Common myeloid progenitor, CD34-positive (primary cell): ENCODE results near the gene CDH22.

Source experiments
- CTCF ChIA-PET: fragments of 350-600 bp; sonication (Branson Sonifier 250); formaldehyde crosslinking; loops from one replicate; lab custom pipeline; 2021; ENCODE audit warnings: antibody characterized with exemption; lab: Charles Lee
- POLR2A ChIA-PET: fragments of 350-600 bp; sonication (Branson Sonifier 250); formaldehyde crosslinking; loops from one replicate; lab custom pipeline; 2021; ENCODE audit warnings: antibody characterized with exemption; lab: Charles Lee
- DNase-seq, 3 donors: peaks; one replicate each; pipeline versions ENCODE4 v3.0.0 to v3.0.0-alpha.2; 2013
- H3K27ac ChIP-seq, 2 experiments: 1 replicate in 1 of 2; 2 replicates in 1 of 2; pipeline ENCODE4 v1.7.0; 2013; ENCODE audit warnings: inconsistent platforms in 2 of 2, low read length in 2 of 2, mild to moderate bottlenecking in 2 of 2, low read depth in 1 of 2, moderate library complexity in 1 of 2; ENCODE audit not compliant: severe bottlenecking in 2 of 2, insufficient read depth in 1 of 2, poor library complexity in 1 of 2
- H3K27me3 ChIP-seq, 5 experiments: replicated peaks in 2 of 5; 1 replicate in 3 of 5; 2 replicates in 2 of 5; pipeline versions ENCODE4 v1.6.1 to v1.7.0; 2013; ENCODE audit warnings: low read length in 4 of 5, mild to moderate bottlenecking in 2 of 5, moderate library complexity in 2 of 5, inconsistent platforms in 1 of 5; ENCODE audit not compliant: insufficient read depth in 5 of 5, control insufficient read depth in 4 of 5
- H3K36me3 ChIP-seq, 4 experiments: 1 replicate in 2 of 4; 2 replicates in 2 of 4; pipeline versions ENCODE4 v1.6.1 to v1.7.0; 2013; ENCODE audit warnings: low read length in 3 of 4, control low read depth in 1 of 4, mild to moderate bottlenecking in 1 of 4; ENCODE audit not compliant: control insufficient read depth in 4 of 4, insufficient read depth in 4 of 4
- H3K4me1 ChIP-seq, 4 experiments: 1 replicate in 3 of 4; 2 replicates in 1 of 4; pipeline versions ENCODE4 v1.6.1 to v1.7.1; 2013; ENCODE audit warnings: low read length in 3 of 4, mild to moderate bottlenecking in 3 of 4, control low read depth in 1 of 4, inconsistent platforms in 1 of 4, moderate library complexity in 1 of 4; ENCODE audit not compliant: control insufficient read depth in 4 of 4, insufficient read depth in 4 of 4; ENCODE audit errors: control extremely low read depth in 1 of 4
- H3K4me3 ChIP-seq, 7 experiments: 1 replicate in 4 of 7; 2 replicates in 3 of 7; pipeline versions ENCODE4 v1.5.1 to v1.7.0; 2013; ENCODE audit warnings: mild to moderate bottlenecking in 7 of 7, low read length in 6 of 7, moderate library complexity in 6 of 7, inconsistent platforms in 2 of 7, low read depth in 2 of 7, control low read depth in 1 of 7; ENCODE audit not compliant: insufficient read depth in 4 of 7, control insufficient read depth in 1 of 7; ENCODE audit errors: extremely low read depth in 1 of 7
- H3K9me3 ChIP-seq, 5 experiments: 1 replicate in 4 of 5; 2 replicates in 1 of 5; pipeline versions ENCODE4 v1.6.1 to v1.7.1; 2013; ENCODE audit warnings: low read length in 4 of 5, mild to moderate bottlenecking in 2 of 5, inconsistent platforms in 1 of 5, low read depth in 1 of 5, moderate library complexity in 1 of 5; ENCODE audit not compliant: control insufficient read depth in 4 of 5, insufficient read depth in 2 of 5; ENCODE audit errors: control extremely low read depth in 1 of 5
- WGBS: methylation state at CpG from one replicate; pipeline ENCODE4 v1.1.5; 2013; ENCODE audit not compliant: insufficient coverage; 5-methylcytosine and 5-hydroxymethylcytosine counted together

CDH22 gene

GRCh38 chr20:46246559-46246958, 61.7 kb downstream of the CDH22 start:
- Histone ChIP-seq H3K27ac (no peak overlapping the region), H3K4me1 (peaks cover 0 to 6% (median 3%) of the 10 kb centered on the region in 4 experiments), H3K4me3 (no peak overlapping the region), H3K36me3 (no peaks in the 10 kb centered on the region), H3K9me3 (no peaks in the 10 kb centered on the region), H3K27me3 (peaks cover 6 to 71% (median 32%) of the 10 kb centered on the region in 5 experiments)
- DNase-seq = peak in 2 of 3 donors; percentile 34 to 46
- ChIA-PET CTCF (no interaction called here), POLR2A (no interaction called here)
- WGBS = 2% methylated on average over 17 of the region's 23 CpGs

DNA sequence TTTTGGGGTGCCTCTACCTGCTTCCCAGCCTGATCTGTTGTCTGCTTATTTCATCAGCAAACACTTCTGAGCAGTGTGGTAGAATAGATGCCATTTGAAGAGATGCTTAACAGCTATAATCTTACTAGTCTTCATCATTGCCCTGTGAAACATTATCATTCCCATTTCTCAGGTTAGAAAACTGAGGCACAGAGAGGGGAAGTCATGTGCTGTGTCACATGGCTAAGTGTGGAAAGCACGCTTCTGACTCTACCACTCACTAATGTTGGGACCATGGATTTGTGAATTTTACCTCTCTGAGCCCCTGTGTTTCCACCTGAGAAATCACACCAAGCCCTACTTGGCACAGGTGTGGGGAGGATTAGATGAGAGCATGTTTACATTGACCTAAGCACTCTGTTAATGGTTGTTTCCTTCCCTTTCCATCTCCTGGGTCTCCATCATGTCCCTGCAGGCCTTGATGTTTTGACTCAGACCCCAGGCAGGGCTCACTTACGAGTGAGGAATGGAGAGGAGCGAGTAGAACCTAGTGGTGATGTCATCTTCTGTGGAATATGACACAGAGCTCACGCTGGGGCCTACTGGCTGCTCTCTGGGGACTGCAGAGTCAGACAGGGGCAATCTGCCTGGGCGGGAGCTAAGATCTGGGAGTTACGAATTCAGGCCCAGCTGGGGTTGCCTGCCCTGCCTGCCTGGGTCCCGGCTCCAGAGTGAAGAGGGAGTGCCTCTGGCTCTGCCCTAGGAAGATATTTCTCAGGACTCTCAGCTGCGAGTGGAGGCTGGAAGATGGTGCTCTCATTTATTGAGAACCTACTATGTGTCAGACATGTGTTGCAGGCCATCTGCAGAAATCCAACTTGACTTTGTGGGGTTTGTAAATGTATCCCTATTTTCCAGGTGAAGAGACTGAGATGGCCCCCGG, 64.3 kb downstream of the CDH22 start:
- WGBS = 87% methylated on average over 6 of the region's 9 CpGs
- ChIA-PET POLR2A (no interaction called here), CTCF (no interaction called here)
- no peak overlapping the region for H3K27ac ChIP-seq
- H3K27me3 ChIP-seq = peaks cover under 1 to 45% (median 20%) of the 10 kb centered on the region in 5 experiments
- no peak overlapping the region for H3K4me3 ChIP-seq
- peaks cover 0 to 15% (median 4%) of the 10 kb centered on the region in 4 experiments for H3K4me1 ChIP-seq
- DNase-seq = no peak
- H3K9me3 ChIP-seq = no peaks in the 10 kb centered on the region
- H3K36me3 ChIP-seq = no peaks in the 10 kb centered on the region

DNA sequence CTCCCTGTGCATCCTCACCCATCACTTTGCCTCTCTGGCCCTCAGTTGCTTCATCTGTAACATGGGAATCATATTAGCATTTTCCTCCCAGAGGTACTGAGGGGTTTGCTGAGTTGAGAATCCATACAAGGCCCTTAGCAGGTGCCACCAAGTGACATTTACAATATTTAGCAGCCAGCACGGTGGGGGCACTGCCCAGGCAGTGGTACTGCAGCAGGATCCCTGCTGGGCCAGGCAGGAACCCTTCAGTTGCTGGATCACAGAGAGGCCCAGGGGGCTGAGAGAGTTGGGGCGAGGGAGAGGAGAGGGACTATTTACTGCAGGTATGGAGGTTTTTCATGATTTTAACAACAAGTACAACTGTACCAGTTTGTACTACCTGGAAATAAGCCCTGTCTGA, 65.9 kb downstream of the CDH22 start:
- CTCF ChIA-PET = no interaction called here
- no peaks in the 10 kb centered on the region for H3K9me3 ChIP-seq
- H3K36me3 ChIP-seq = no peaks in the 10 kb centered on the region
- H3K27me3 ChIP-seq = peaks cover 0 to 40% (median 25%) of the 10 kb centered on the region in 5 experiments
- peaks cover 0 to 15% (median 4%) of the 10 kb centered on the region in 4 experiments for H3K4me1 ChIP-seq
- H3K27ac ChIP-seq = no peak overlapping the region
- POLR2A ChIA-PET = no interaction called here
- WGBS = 40% methylated on average over 1 of the region's 2 CpGs
- no peak for DNase-seq
- no peak overlapping the region for H3K4me3 ChIP-seq

GRCh38 chr20:46240881-46241280, 67.4 kb downstream of the CDH22 start:
- no peak overlapping the region for H3K4me3 ChIP-seq
- H3K27ac ChIP-seq = no peak overlapping the region
- DNase-seq = no peak
- no peaks in the 10 kb centered on the region for H3K36me3 ChIP-seq
- H3K4me1 ChIP-seq = peaks cover 0 to 9% (median 2%) of the 10 kb centered on the region in 4 experiments
- peaks cover 0 to 34% (median 19%) of the 10 kb centered on the region in 5 experiments for H3K27me3 ChIP-seq
- no peaks in the 10 kb centered on the region for H3K9me3 ChIP-seq
- ChIA-PET CTCF (interaction anchor here (0.6 kb wide), 1 partner anchor 192 kb away, joined by 3 read pairs; no protein-coding TSS in a partner anchor), POLR2A (no interaction called here)
- 97% methylated on average over 21 of the region's 22 CpGs for WGBS

GRCh38 chr20:46240065-46240464, 68.2 kb downstream of the CDH22 start:
- H3K36me3 ChIP-seq = no peaks in the 10 kb centered on the region
- ChIA-PET POLR2A (no interaction called here), CTCF (interaction anchor here (0.6 to 1.3 kb wide), 4 partner anchors 9 to 193 kb away, joined by 3 read pairs; no protein-coding TSS in a partner anchor)
- WGBS = 7% methylated on average over 4 of the region's 4 CpGs
- H3K4me3 ChIP-seq = no peak overlapping the region
- H3K27ac ChIP-seq = no peak overlapping the region
- peak; percentile 22 to 67 (median 60) for DNase-seq
- peaks cover 0 to 27% (median 20%) of the 10 kb centered on the region in 5 experiments for H3K27me3 ChIP-seq
- no peaks in the 10 kb centered on the region for H3K9me3 ChIP-seq
- peaks cover 0 to 9% (median 2%) of the 10 kb centered on the region in 4 experiments for H3K4me1 ChIP-seq

GRCh38 chr20:46237736-46238135, 70.6 kb downstream of the CDH22 start:
- no peak overlapping the region for H3K27ac ChIP-seq
- CTCF ChIA-PET = no interaction called here
- H3K9me3 ChIP-seq = no peaks in the 10 kb centered on the region
- peaks cover 0 to 9% (median 2%) of the 10 kb centered on the region in 4 experiments for H3K4me1 ChIP-seq
- DNase-seq = no peak
- H3K4me3 ChIP-seq = no peak overlapping the region
- WGBS = 90% methylated on average over 1 of the region's 1 CpG
- H3K36me3 ChIP-seq = no peaks in the 10 kb centered on the region
- POLR2A ChIA-PET = no interaction called here
- peaks cover 0 to 30% (median 18%) of the 10 kb centered on the region in 5 experiments for H3K27me3 ChIP-seq

DNA sequence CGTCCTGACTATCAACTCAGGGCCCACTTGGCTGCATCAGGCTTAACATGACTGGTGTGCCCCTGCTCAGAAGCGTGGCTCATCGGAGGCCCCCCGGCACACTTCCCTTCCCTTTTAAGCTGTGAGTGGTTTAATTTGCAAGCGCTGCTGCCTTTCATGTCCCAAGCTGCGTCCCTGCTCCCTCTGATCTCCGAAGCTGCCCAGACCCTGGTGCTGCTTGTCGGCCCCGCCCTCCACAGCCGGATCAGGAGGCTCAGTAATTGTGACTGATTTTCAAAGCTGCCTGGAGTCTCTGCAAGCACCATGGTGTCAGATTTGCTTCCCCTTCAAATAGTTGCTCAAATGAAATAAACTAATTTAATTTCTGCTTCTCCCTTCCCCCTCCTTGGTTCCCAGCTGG, 71.1 kb downstream of the CDH22 start:
- 18% methylated on average over 10 of the region's 10 CpGs for WGBS
- no peak for DNase-seq
- Histone ChIP-seq H3K4me3 (no peak overlapping the region), H3K9me3 (no peaks in the 10 kb centered on the region), H3K36me3 (no peaks in the 10 kb centered on the region), H3K27me3 (peaks cover 0 to 32% (median 17%) of the 10 kb centered on the region in 5 experiments), H3K27ac (no peak overlapping the region), H3K4me1 (peaks cover 0 to 9% (median 2%) of the 10 kb centered on the region in 4 experiments)
- ChIA-PET CTCF (no interaction called here), POLR2A (no interaction called here)
